ENCODE results near the gene CCDC57. TPM values are rescaled to one million over a fixed set of nuclear protein-coding genes. Genes with fewer than 3 reads are reported as not detected.

Gene CCDC57
- total RNA-seq = 11.1 and 16.0 TPM in 2 replicates

GRCh38 chr17:82212331-82213250, at the start of gene CCDC57:
TSS of gene CCDC57 (minus strand) at chr17:82212842. CDS start at chr17:82201944, 10,898 bp downstream.

GRCh38 chr17:82228842-82229697, 16.4 kb upstream of the CCDC57 start, which contains the start of gene SLC16A3:
TSS of gene SLC16A3 (plus strand) at chr17:82229042. CDS start at chr17:82236009, 6,967 bp downstream.

GRCh38 chr17:82098169-82098938, 114.3 kb downstream of the CCDC57 start, which contains the start of gene FASN:
TSS of gene FASN (minus strand) at chr17:82098236. CDS start at chr17:82096445, 1,791 bp downstream.

GRCh38 chr17:82065638-82066303, 146.9 kb downstream of the CCDC57 start, which contains the start of gene DUS1L:
TSS of gene DUS1L (minus strand) at chr17:82065804. CDS start at chr17:82065059, 745 bp downstream.

GRCh38 chr17:82051776-82052637, 160.6 kb downstream of the CCDC57 start, which contains the start of the genes GPS1 and RFNG:
TSS of gene GPS1 (plus strand) at chr17:82051898. CDS start at chr17:82051932, 34 bp downstream.
TSS of gene RFNG (minus strand) at chr17:82051811. CDS start at chr17:82051766, 45 bp downstream.

Other genes starting within 250 kb of the CCDC57 start
- 25.0 and 26.6 TPM in 2 replicates for gene ASPSCR1, start 235.2 kb downstream of the CCDC57 start, total RNA-seq
- 14.4 and 20.1 TPM in 2 replicates for gene CENPX, start 190.0 kb downstream of the CCDC57 start, total RNA-seq
- 9.2 and 11.1 TPM in 2 replicates for gene LRRC45, start 189.5 kb downstream of the CCDC57 start, total RNA-seq
- 5.7 and 10.6 TPM in 2 replicates for gene RAC3, start 181.2 kb downstream of the CCDC57 start, total RNA-seq
- 44.4 and 57.6 TPM in 2 replicates for gene DCXR, start 175.1 kb downstream of the CCDC57 start, total RNA-seq
- gene RFNG, start 161.0 kb downstream of the CCDC57 start, total RNA-seq = 27.9 and 44.6 TPM in 2 replicates
- gene GPS1, start 160.9 kb downstream of the CCDC57 start, total RNA-seq = 85.9 and 88.7 TPM in 2 replicates
- 48.6 and 57.0 TPM in 2 replicates for gene DUS1L, start 147.0 kb downstream of the CCDC57 start, total RNA-seq
- 67.0 and 94.7 TPM in 2 replicates for gene FASN, start 114.6 kb downstream of the CCDC57 start, total RNA-seq
- 165 and 326 TPM in 2 replicates for gene SLC16A3, start 16.2 kb upstream of the CCDC57 start, total RNA-seq
- gene CSNK1D, start 60.9 kb upstream of the CCDC57 start, total RNA-seq = 40.1 and 46.3 TPM in 2 replicates
- 0.09 and 0.14 TPM in 2 replicates for gene CD7, start 104.8 kb upstream of the CCDC57 start, total RNA-seq
- gene SECTM1, start 120.9 kb upstream of the CCDC57 start, total RNA-seq = 15.6 and 19.3 TPM in 2 replicates
- under 0.01 TPM in 1 of 2 replicates, not detected in the other for gene TEX19, start 146.4 kb upstream of the CCDC57 start, total RNA-seq
- not detected in 2 replicates for gene UTS2R, start 158.9 kb upstream of the CCDC57 start, total RNA-seq
- 9.4 and 9.7 TPM in 2 replicates for gene HEXD, start 205.5 kb upstream of the CCDC57 start, total RNA-seq
- gene OGFOD3, start 205.7 kb upstream of the CCDC57 start, total RNA-seq = 15.2 and 30.3 TPM in 2 replicates
- gene CYBC1, start 237.9 kb upstream of the CCDC57 start, total RNA-seq = 48.5 and 65.9 TPM in 2 replicates
- 20.3 and 35.0 TPM in 2 replicates for gene NARF, start 245.9 kb upstream of the CCDC57 start, total RNA-seq